Neural cell (in vitro differentiated cells): ENCODE data around the gene C2CD3. TPM values are rescaled to one million over a fixed set of nuclear protein-coding genes. Genes with fewer than 3 reads are reported as not detected.

Experiments used
- H2AFZ ChIP-seq: fragments of 200-600, 300-800 bp; sonication (generic), shearing (Covaris generic); 2 replicates; pipeline ENCODE4 v1.6.0; 2014; ENCODE audit warnings: low read depth, mild to moderate bottlenecking, antibody characterized with exemption, low read length, moderate library complexity
- H3F3A ChIP-seq: fragments of 200-600 bp; shearing (Covaris generic); 2 replicates; pipeline ENCODE4 v1.6.1; 2016; ENCODE audit warnings: mild to moderate bottlenecking, moderate library complexity, mixed read lengths, antibody characterized with exemption, low read length; ENCODE audit not compliant: insufficient read depth, poor library complexity, severe bottlenecking
- H3K27ac ChIP-seq: fragments of 200-600, 300-800 bp; sonication (generic), shearing (Covaris generic); 2 replicates; pipeline ENCODE4 v1.5.1; 2014; ENCODE audit warnings: mild to moderate bottlenecking, low read length, moderate library complexity
- H3K27me3 ChIP-seq: fragments of 300-800, 200-600 bp; sonication (generic), shearing (Covaris generic); 2 replicates; pipeline ENCODE4 v1.6.0; 2014; ENCODE audit warnings: mild to moderate bottlenecking, low read depth, low read length, moderate library complexity; ENCODE audit not compliant: insufficient read depth
- H3K36me3 ChIP-seq: fragments of 300-800, 200-600 bp; sonication (generic), shearing (Covaris generic); 2 replicates; pipeline ENCODE4 v1.5.1; 2014; ENCODE audit warnings: mild to moderate bottlenecking, antibody characterized with exemption, low read length, moderate library complexity; ENCODE audit not compliant: insufficient read depth
- H3K4me2 ChIP-seq: fragments of 300-800, 200-600 bp; sonication (generic), shearing (Covaris generic); 2 replicates; pipeline ENCODE4 v1.6.0; 2014; ENCODE audit warnings: mild to moderate bottlenecking, low read length
- H3K4me3 ChIP-seq: fragments of 300-800, 200-600 bp; sonication (generic), shearing (Covaris generic); 2 replicates; pipeline ENCODE4 v1.5.1; 2014; ENCODE audit warnings: mild to moderate bottlenecking, low read length, moderate library complexity
- H3K79me2 ChIP-seq: fragments of 200-600 bp; shearing (Covaris generic); replicated peaks from 2 replicates; pipeline ENCODE4 v1.6.0; 2014; ENCODE audit warnings: mild to moderate bottlenecking, low read length, moderate library complexity; ENCODE audit not compliant: insufficient read depth
- H3K9ac ChIP-seq: fragments of 300-800, 200-600 bp; sonication (generic), shearing (Covaris generic); 2 replicates; pipeline ENCODE4 v1.6.1; 2016; ENCODE audit warnings: mild to moderate bottlenecking, low read length, mixed read lengths
- H3K9me2 ChIP-seq: fragments of 200-600 bp; shearing (Covaris generic); 2 replicates; pipeline ENCODE4 v1.6.1; 2016; ENCODE audit warnings: mild to moderate bottlenecking, low read length, mixed read lengths; ENCODE audit not compliant: insufficient read depth
- H3K9me3 ChIP-seq: fragments of 200-600, 300-800 bp; sonication (generic), shearing (Covaris generic); 2 replicates; pipeline ENCODE4 v1.6.1; 2016; ENCODE audit warnings: mild to moderate bottlenecking, mixed run types, low read length, moderate library complexity, mixed read lengths
- H4K20me1 ChIP-seq: fragments of 200-600 bp; shearing (Covaris generic); 2 replicates; pipeline ENCODE4 v1.6.1; 2016; ENCODE audit warnings: mild to moderate bottlenecking, mixed run types; ENCODE audit not compliant: insufficient read depth
- EP300 ChIP-seq: fragments of 450-650 bp; conservative IDR thresholded peaks from 2 replicates; pipeline ENCODE4 v1.6.1; 2014; ENCODE audit warnings: antibody characterized with exemption, mild to moderate bottlenecking, moderate library complexity; ENCODE audit not compliant: poor library complexity, severe bottlenecking
- EZH2 ChIP-seq: fragments of 200-600, 300-800 bp; shearing (Covaris generic), sonication (generic); IDR thresholded peaks from 2 replicates; pipeline ENCODE4 v1.6.1; 2014; ENCODE audit warnings: antibody characterized with exemption, low read length, borderline replicate concordance, mild to moderate bottlenecking; ENCODE audit not compliant: insufficient read depth, poor library complexity, severe bottlenecking
- MXI1 ChIP-seq: fragments of 450-650 bp; conservative IDR thresholded peaks from 2 replicates; pipeline ENCODE4 v1.6.1; 2014; ENCODE audit warnings: antibody characterized with exemption, mild to moderate bottlenecking; ENCODE audit not compliant: poor library complexity, severe bottlenecking
- POLR2AphosphoS5 ChIP-seq: IDR thresholded peaks from 2 replicates; pipeline ENCODE4 v1.6.1; 2012
- RAD21 ChIP-seq: fragments of 450-650 bp; conservative IDR thresholded peaks from 2 replicates; pipeline ENCODE4 v1.6.1; 2014; ENCODE audit warnings: antibody characterized with exemption, mild to moderate bottlenecking, moderate library complexity
- SMC3 ChIP-seq: fragments of 450-650 bp; conservative IDR thresholded peaks from 2 replicates; pipeline ENCODE4 v1.6.1; 2014; ENCODE audit warnings: antibody characterized with exemption, mild to moderate bottlenecking, moderate library complexity; ENCODE audit not compliant: poor library complexity
- TAF1 ChIP-seq: IDR thresholded peaks from 2 replicates; pipeline ENCODE4 v1.6.1; 2012; ENCODE audit warnings: low read depth
- polyA plus RNA-seq: library from polyadenylated mRNA; depleted of rRNA; stranded (reverse); fragments of >200 nt; gene quantifications from 2 replicates; pipeline ENCODE4 v1.2.3, GENCODE V29; 2014
- TF ChIP-seq, protein P1 (sequence below): fragments of 450-650 bp; IDR thresholded peaks from 2 replicates; pipeline ENCODE4 v1.5.1; 2014; ENCODE audit warnings: antibody characterized with exemption, mild to moderate bottlenecking, moderate library complexity; ENCODE audit not compliant: poor library complexity, severe bottlenecking
- TF ChIP-seq, protein P2 (sequence below): IDR thresholded peaks from 2 replicates; pipeline ENCODE4 v1.6.1; 2012; ENCODE audit warnings: borderline replicate concordance

The C2CD3 gene
- polyA plus RNA-seq, 1 donor from 2014 or later = 13.2 TPM

DNA sequence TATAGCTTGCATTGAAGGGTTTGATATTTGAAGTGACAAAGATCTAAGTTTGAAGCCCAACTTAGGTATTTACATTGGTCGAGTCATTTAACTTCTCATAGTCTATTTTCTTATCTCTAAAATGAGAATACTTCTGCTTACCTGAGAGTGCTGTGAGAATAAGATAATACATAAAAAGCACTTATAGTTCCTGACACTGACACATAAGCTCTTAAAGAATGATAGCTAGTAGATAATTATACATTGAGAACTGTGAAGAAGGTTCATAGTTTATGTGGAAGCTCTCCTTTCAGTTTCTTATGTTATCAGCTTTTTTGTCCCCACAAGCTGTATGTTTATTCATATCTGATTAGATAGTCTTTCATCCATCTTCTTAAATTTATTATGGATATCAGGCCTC is 5.1 kb upstream of the C2CD3 start:
- no peaks in the 10 kb centered on the region for H3F3A ChIP-seq
- no peak overlapping the region for H3K4me3 ChIP-seq
- no peaks in the 10 kb centered on the region for H3K36me3 ChIP-seq
- H3K9me2 ChIP-seq = no peaks in the 10 kb centered on the region
- no peak overlapping the region for H3K27ac ChIP-seq
- H3K9ac ChIP-seq = no peak overlapping the region
- no peaks in the 10 kb centered on the region for H3K27me3 ChIP-seq
- no peaks in the 10 kb centered on the region for H3K9me3 ChIP-seq
- peaks cover 53% of the 10 kb centered on the region for H3K79me2 ChIP-seq
- no peak overlapping the region for H3K4me2 ChIP-seq
- no peak overlapping the region for H2AFZ ChIP-seq
- no peaks in the 10 kb centered on the region for H4K20me1 ChIP-seq
- TF ChIP-seq, protein P1, sequence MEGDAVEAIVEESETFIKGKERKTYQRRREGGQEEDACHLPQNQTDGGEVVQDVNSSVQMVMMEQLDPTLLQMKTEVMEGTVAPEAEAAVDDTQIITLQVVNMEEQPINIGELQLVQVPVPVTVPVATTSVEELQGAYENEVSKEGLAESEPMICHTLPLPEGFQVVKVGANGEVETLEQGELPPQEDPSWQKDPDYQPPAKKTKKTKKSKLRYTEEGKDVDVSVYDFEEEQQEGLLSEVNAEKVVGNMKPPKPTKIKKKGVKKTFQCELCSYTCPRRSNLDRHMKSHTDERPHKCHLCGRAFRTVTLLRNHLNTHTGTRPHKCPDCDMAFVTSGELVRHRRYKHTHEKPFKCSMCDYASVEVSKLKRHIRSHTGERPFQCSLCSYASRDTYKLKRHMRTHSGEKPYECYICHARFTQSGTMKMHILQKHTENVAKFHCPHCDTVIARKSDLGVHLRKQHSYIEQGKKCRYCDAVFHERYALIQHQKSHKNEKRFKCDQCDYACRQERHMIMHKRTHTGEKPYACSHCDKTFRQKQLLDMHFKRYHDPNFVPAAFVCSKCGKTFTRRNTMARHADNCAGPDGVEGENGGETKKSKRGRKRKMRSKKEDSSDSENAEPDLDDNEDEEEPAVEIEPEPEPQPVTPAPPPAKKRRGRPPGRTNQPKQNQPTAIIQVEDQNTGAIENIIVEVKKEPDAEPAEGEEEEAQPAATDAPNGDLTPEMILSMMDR = no peak
- TF ChIP-seq RAD21 = no peak
- TF ChIP-seq EP300 = no peak
- TF ChIP-seq MXI1 = no peak
- TF ChIP-seq SMC3 = no peak

DNA sequence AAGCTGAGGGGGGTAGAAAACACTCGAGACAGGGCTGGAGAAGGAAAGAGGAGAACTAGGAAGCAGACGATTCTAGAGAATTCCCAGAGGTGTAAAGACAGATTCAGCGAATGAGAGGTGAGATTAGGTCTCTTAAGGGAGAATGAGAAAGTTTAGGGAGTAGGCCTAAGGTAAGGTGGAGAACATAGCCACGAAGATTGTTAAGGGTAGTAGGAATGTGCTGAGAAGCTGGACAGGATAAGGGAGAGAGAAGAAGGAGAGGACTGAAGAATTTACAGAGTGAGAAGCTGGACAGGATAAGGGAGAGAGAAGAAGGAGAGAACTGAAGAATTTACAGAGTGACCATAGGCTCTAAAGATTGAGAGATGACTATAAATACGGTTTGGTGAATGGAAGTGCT is 1.2 kb upstream of the C2CD3 start:
- Histone ChIP-seq H3K9me3 (no peaks in the 10 kb centered on the region), H3K79me2 (peaks cover 76% of the 10 kb centered on the region), H3K9me2 (no peaks in the 10 kb centered on the region), H3K4me3 (peak overlapping the region; percentile 75), H2AFZ (no peak overlapping the region), H3K27me3 (no peaks in the 10 kb centered on the region), H3F3A (no peaks in the 10 kb centered on the region), H3K4me2 (peak overlapping the region; percentile 82), H3K9ac (peak overlapping the region; percentile 78), H3K36me3 (no peaks in the 10 kb centered on the region), H4K20me1 (no peaks in the 10 kb centered on the region), H3K27ac (peak overlapping the region; percentile 83)
- TF ChIP-seq EZH2 (no peak), MXI1 (no peak), TAF1 (no peak), RAD21 (no peak), SMC3 (no peak), POLR2AphosphoS5 (no peak), EP300 (no peak)
- TF ChIP-seq, protein P2, sequence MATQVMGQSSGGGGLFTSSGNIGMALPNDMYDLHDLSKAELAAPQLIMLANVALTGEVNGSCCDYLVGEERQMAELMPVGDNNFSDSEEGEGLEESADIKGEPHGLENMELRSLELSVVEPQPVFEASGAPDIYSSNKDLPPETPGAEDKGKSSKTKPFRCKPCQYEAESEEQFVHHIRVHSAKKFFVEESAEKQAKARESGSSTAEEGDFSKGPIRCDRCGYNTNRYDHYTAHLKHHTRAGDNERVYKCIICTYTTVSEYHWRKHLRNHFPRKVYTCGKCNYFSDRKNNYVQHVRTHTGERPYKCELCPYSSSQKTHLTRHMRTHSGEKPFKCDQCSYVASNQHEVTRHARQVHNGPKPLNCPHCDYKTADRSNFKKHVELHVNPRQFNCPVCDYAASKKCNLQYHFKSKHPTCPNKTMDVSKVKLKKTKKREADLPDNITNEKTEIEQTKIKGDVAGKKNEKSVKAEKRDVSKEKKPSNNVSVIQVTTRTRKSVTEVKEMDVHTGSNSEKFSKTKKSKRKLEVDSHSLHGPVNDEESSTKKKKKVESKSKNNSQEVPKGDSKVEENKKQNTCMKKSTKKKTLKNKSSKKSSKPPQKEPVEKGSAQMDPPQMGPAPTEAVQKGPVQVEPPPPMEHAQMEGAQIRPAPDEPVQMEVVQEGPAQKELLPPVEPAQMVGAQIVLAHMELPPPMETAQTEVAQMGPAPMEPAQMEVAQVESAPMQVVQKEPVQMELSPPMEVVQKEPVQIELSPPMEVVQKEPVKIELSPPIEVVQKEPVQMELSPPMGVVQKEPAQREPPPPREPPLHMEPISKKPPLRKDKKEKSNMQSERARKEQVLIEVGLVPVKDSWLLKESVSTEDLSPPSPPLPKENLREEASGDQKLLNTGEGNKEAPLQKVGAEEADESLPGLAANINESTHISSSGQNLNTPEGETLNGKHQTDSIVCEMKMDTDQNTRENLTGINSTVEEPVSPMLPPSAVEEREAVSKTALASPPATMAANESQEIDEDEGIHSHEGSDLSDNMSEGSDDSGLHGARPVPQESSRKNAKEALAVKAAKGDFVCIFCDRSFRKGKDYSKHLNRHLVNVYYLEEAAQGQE = no peak
- TF ChIP-seq, protein P1 = no peak
